OCI-LY1 (cell line): ENCODE measurements around the gene FIZ1.

Source experiments
- H2AFZ ChIP-seq: fragments of 200-600 bp; sonication (generic), shearing (Covaris generic); 2 replicates; pipeline ENCODE4 v1.6.0; 2014; ENCODE audit warnings: antibody characterized with exemption, mild to moderate bottlenecking, low read length
- H3F3A ChIP-seq: fragments of 200-600 bp; sonication (generic), shearing (Covaris generic); 2 replicates; pipeline ENCODE4 v1.6.0; 2014; ENCODE audit warnings: mild to moderate bottlenecking, antibody characterized with exemption, low read length, moderate library complexity; ENCODE audit not compliant: insufficient read depth
- H3K27ac ChIP-seq: fragments of 200-600 bp; sonication (generic); 2 replicates; pipeline ENCODE4 v1.5.1; 2014; ENCODE audit warnings: low read length, mixed run types, mild to moderate bottlenecking, low read depth; ENCODE audit not compliant: poor library complexity, severe bottlenecking
- H3K27me3 ChIP-seq: fragments of 200-600 bp; sonication (generic); 2 replicates; pipeline ENCODE4 v1.6.0; 2014; ENCODE audit warnings: antibody characterized with exemption, mild to moderate bottlenecking, low read length, moderate library complexity; ENCODE audit not compliant: insufficient read depth
- H3K36me3 ChIP-seq: fragments of 200-600 bp; sonication (generic); 2 replicates; pipeline ENCODE4 v1.6.1; 2014; ENCODE audit warnings: mild to moderate bottlenecking, antibody characterized with exemption, low read length, moderate library complexity, mixed read lengths; ENCODE audit not compliant: insufficient read depth
- H3K4me1 ChIP-seq: fragments of 200-600 bp; sonication (generic); 2 replicates; pipeline ENCODE4 v1.5.1; 2014; ENCODE audit warnings: mild to moderate bottlenecking, low read length, moderate library complexity; ENCODE audit not compliant: insufficient read depth, severe bottlenecking
- H3K4me2 ChIP-seq: fragments of 200-600 bp; sonication (generic), shearing (Covaris generic); 2 replicates; pipeline ENCODE4 v1.6.1; 2014; ENCODE audit warnings: low read length
- H3K4me3 ChIP-seq: fragments of 200-600 bp; sonication (generic); 2 replicates; pipeline ENCODE4 v1.5.1; 2014; ENCODE audit warnings: low read length, low read depth, mild to moderate bottlenecking, mixed read lengths; ENCODE audit not compliant: poor library complexity, severe bottlenecking
- H3K79me2 ChIP-seq: fragments of 200-600 bp; shearing (Covaris generic); 2 replicates; pipeline ENCODE4 v1.6.1; 2016; ENCODE audit warnings: mixed run types, low read length, mixed read lengths; ENCODE audit not compliant: insufficient read depth
- H3K9ac ChIP-seq: fragments of 200-600 bp; sonication (generic), shearing (Covaris generic); 2 replicates; pipeline ENCODE4 v1.6.1; 2014; ENCODE audit warnings: mild to moderate bottlenecking, low read length, mixed read lengths
- H3K9me2 ChIP-seq: fragments of 200-600 bp; sonication (generic), shearing (Covaris generic); 2 replicates; pipeline ENCODE4 v1.6.1; 2014; ENCODE audit warnings: low read depth, mild to moderate bottlenecking, low read length, mixed read lengths
- H3K9me3 ChIP-seq: fragments of 200-600 bp; shearing (Covaris generic); 2 replicates; pipeline ENCODE4 v1.6.1; 2014; ENCODE audit warnings: low read length, mixed read lengths
- H4K20me1 ChIP-seq: fragments of 200-600 bp; sonication (generic), shearing (Covaris generic); 2 replicates; pipeline ENCODE4 v1.6.0; 2016; ENCODE audit warnings: mild to moderate bottlenecking, low read length; ENCODE audit not compliant: insufficient read depth
- CTCF ChIP-seq: fragments of 200-600 bp; sonication (generic), shearing (Covaris generic); IDR thresholded peaks from 2 replicates; pipeline ENCODE4 v1.5.1; 2017; ENCODE audit warnings: mild to moderate bottlenecking, antibody characterized with exemption, low read length, moderate library complexity, mixed read lengths
- EZH2 ChIP-seq: fragments of 200-600 bp; sonication (generic), shearing (Covaris generic); IDR thresholded peaks from 2 replicates; pipeline ENCODE4 v1.8.0; 2017; ENCODE audit warnings: borderline replicate concordance, mixed run types, mild to moderate bottlenecking, antibody characterized with exemption, low read length, moderate library complexity, mixed read lengths

FIZ1 gene

GRCh38 chr19:55559684-55560083 is 39.6 kb downstream of the FIZ1 start:
- H3K79me2 ChIP-seq = no peaks in the 10 kb centered on the region
- no peak overlapping the region for H3K4me3 ChIP-seq
- peaks cover 9% of the 10 kb centered on the region; the same call in 1 of the 2 replicates for H3K27me3 ChIP-seq
- H3K27ac ChIP-seq = no peak overlapping the region
- no peak overlapping the region for H2AFZ ChIP-seq
- H3K9me2 ChIP-seq = no peaks in the 10 kb centered on the region
- H3K36me3 ChIP-seq = no peaks in the 10 kb centered on the region; the same call in 1 of the 2 replicates
- H4K20me1 ChIP-seq = no peaks in the 10 kb centered on the region
- H3K9ac ChIP-seq = no peak overlapping the region
- no peak overlapping the region for H3K4me2 ChIP-seq
- TF ChIP-seq EZH2 (no peak), CTCF (no peak)
- H3K4me1 ChIP-seq = no peaks in the 10 kb centered on the region
- H3F3A ChIP-seq = no peaks in the 10 kb centered on the region
- no peaks in the 10 kb centered on the region for H3K9me3 ChIP-seq

- Histone ChIP-seq H3K9me3 (no peaks in the 10 kb centered on the region), H3K79me2 (no peaks in the 10 kb centered on the region), H3F3A (no peaks in the 10 kb centered on the region), H3K4me2 (no peak overlapping the region), H4K20me1 (no peaks in the 10 kb centered on the region), H3K27ac (no peak overlapping the region), H3K9ac (no peak overlapping the region), H3K9me2 (no peaks in the 10 kb centered on the region), H3K4me1 (no peaks in the 10 kb centered on the region), H2AFZ (no peak overlapping the region), H3K36me3 (no peaks in the 10 kb centered on the region), H3K27me3 (no peaks in the 10 kb centered on the region), H3K4me3 (no peak overlapping the region)
- TF ChIP-seq CTCF (no peak), EZH2 (no peak)
Observed at GRCh38 chr19:55554741-55555152, 44.6 kb downstream of the FIZ1 start.

GRCh38 chr19:55554302-55554701 is 45.0 kb downstream of the FIZ1 start:
- H3K9me2 ChIP-seq = no peaks in the 10 kb centered on the region
- no peaks in the 10 kb centered on the region for H3K4me1 ChIP-seq
- H3K36me3 ChIP-seq = no peaks in the 10 kb centered on the region
- H3F3A ChIP-seq = no peaks in the 10 kb centered on the region
- H3K9ac ChIP-seq = no peak overlapping the region
- H3K27ac ChIP-seq = no peak overlapping the region
- no peaks in the 10 kb centered on the region for H3K9me3 ChIP-seq
- no peak overlapping the region for H3K4me2 ChIP-seq
- H4K20me1 ChIP-seq = no peaks in the 10 kb centered on the region
- H2AFZ ChIP-seq = no peak overlapping the region
- TF ChIP-seq CTCF = no peak
- TF ChIP-seq EZH2 = no peak
- H3K27me3 ChIP-seq = no peaks in the 10 kb centered on the region
- no peaks in the 10 kb centered on the region for H3K79me2 ChIP-seq
- no peak overlapping the region for H3K4me3 ChIP-seq
